K562 (cell line): ENCODE data around the gene KRTAP19-8. TPM values are rescaled to one million over a fixed set of nuclear protein-coding genes. Genes with fewer than 3 reads are reported as not detected.

ENCODE experiments used
- ATAC-seq: fragments of 200-7000 bp; cut with Tn5 transposase; 3 replicates; pipeline ENCODE4 v1.9.1; 2020; ENCODE audit warnings: moderate library complexity
- BruUV-seq: library from RNA; stranded (reverse); fragments of 400-500 nt; replicated peaks from 2 replicates; lab custom pipeline; 2021; lab: Mats Ljungman, UMichigan
- CTCF ChIA-PET: fragments of 300-600 bp; formaldehyde crosslinking; extraction: SDS; loops from one replicate; lab custom pipeline; 2021; ENCODE audit warnings: low intra/inter-chr PET ratio; lab: Yijun Ruan, JAX
- POLR2A ChIA-PET: fragments of 300-600, 350-650 bp; sonication (Branson Sonifier 250); formaldehyde crosslinking; extraction: SDS; loops from one replicate; lab custom pipeline; 2021; ENCODE audit warnings: antibody characterized with exemption, inconsistent platforms; lab: Yijun Ruan, JAX
- DNase-seq, 4 experiments: peaks; one replicate each; pipeline versions ENCODE4 v3.0.0 to v3.0.0-alpha.2; 2011 to 2018; ENCODE audit warnings: low spot score in 3 of 4, mixed read lengths in 3 of 4; ENCODE audit errors: extremely low read depth in 1 of 4
- FAIRE-seq: peaks from 2 replicates; lab custom pipeline; 2011; peaks lifted over from hg19 to GRCh38; lab: Jason Lieb, UNC
- H2AFZ ChIP-seq: 2 replicates; pipeline ENCODE4 v1.6.0; 2011; ENCODE audit warnings: low read depth, low read length, control low read depth, inconsistent platforms
- H3K27ac ChIP-seq: fragments of 200-600 bp; 3 replicates; pipeline ENCODE4 v1.8.0; 2011; ENCODE audit warnings: low read depth, mild to moderate bottlenecking, control low read depth, inconsistent platforms, low read length, moderate library complexity, mixed read lengths; ENCODE audit errors: extremely low read depth
- H3K27me3 ChIP-seq, 2 experiments: fragments of 300-600 bp in 1 of 2; 2 replicates in 1 of 2; 3 replicates in 1 of 2; pipeline versions ENCODE4 v1.6.0 to v1.8.0; 2011; ENCODE audit warnings: inconsistent platforms in 2 of 2, low read length in 2 of 2, mild to moderate bottlenecking in 1 of 2, mixed read lengths in 1 of 2, moderate library complexity in 1 of 2; ENCODE audit not compliant: control insufficient read depth in 2 of 2, insufficient read depth in 2 of 2
- H3K36me3 ChIP-seq: fragments of 300-600 bp; 3 replicates; pipeline ENCODE4 v1.8.0; 2011; ENCODE audit warnings: mild to moderate bottlenecking, low read length, inconsistent platforms; ENCODE audit not compliant: control insufficient read depth, insufficient read depth
- H3K4me1 ChIP-seq, 2 experiments: fragments of 200-600 bp in 1 of 2; replicated peaks in 1 of 2; 2 replicates in 1 of 2; 3 replicates in 1 of 2; pipeline versions ENCODE4 v1.5.1 to v1.8.0; 2011; ENCODE audit warnings: inconsistent platforms in 2 of 2, low read length in 2 of 2, mild to moderate bottlenecking in 1 of 2, mixed read lengths in 1 of 2, moderate library complexity in 1 of 2; ENCODE audit not compliant: control insufficient read depth in 2 of 2, insufficient read depth in 2 of 2
- H3K4me2 ChIP-seq: 2 replicates; pipeline ENCODE4 v1.6.1; 2011; ENCODE audit warnings: low read length, control low read depth, inconsistent platforms, mixed read lengths; ENCODE audit not compliant: insufficient read depth
- H3K4me3 ChIP-seq: fragments of 200-600 bp; sonication (generic), shearing (Covaris generic); 2 replicates; pipeline ENCODE4 v1.5.1; 2016; ENCODE audit warnings: control low read depth, inconsistent platforms
- H3K79me2 ChIP-seq: fragments of 200-600 bp; 3 replicates; pipeline ENCODE4 v1.8.0; 2011; ENCODE audit warnings: low read length, inconsistent platforms; ENCODE audit not compliant: control insufficient read depth, insufficient read depth
- H3K9ac ChIP-seq, 2 experiments: 2 replicates each; pipeline versions ENCODE4 v1.6.0 to v1.6.1; 2011; ENCODE audit warnings: low read depth in 2 of 2, low read length in 2 of 2, control low read depth in 1 of 2, inconsistent platforms in 1 of 2, mild to moderate bottlenecking in 1 of 2, mixed read lengths in 1 of 2; ENCODE audit not compliant: insufficient read depth in 1 of 2
- H3K9me1 ChIP-seq: one replicate; pipeline ENCODE4 v1.6.0; 2011; ENCODE audit warnings: inconsistent platforms, mild to moderate bottlenecking, low read length, moderate library complexity; ENCODE audit not compliant: control insufficient read depth, insufficient read depth
- H3K9me3 ChIP-seq: replicated peaks from 2 replicates; pipeline ENCODE4 v1.5.1; 2011; ENCODE audit warnings: low read depth, low read length, inconsistent platforms; ENCODE audit not compliant: control insufficient read depth, insufficient read depth
- H4K20me1 ChIP-seq: replicated peaks from 2 replicates; pipeline ENCODE4 v1.6.1; 2011; ENCODE audit warnings: low read length, inconsistent platforms, mixed read lengths; ENCODE audit not compliant: control insufficient read depth, insufficient read depth
- C11orf30 ChIP-seq: fragments of 450-650 bp; IDR thresholded peaks from 2 replicates; pipeline ENCODE4 v1.6.1; 2016; ENCODE audit warnings: low read depth, mild to moderate bottlenecking
- CEBPG ChIP-seq, 3 experiments: fragments of 200-800 bp in 1 of 3; sonication (Bioruptor generic) in 1 of 3; sonication (generic) in 1 of 3; formaldehyde crosslinking in 1 of 3; IDR thresholded peaks in 2 of 3; conservative IDR thresholded peaks in 1 of 3; 2 replicates each; pipeline versions ENCODE4 v1.6.1 to v1.8.0; 2016 to 2022; ENCODE audit warnings: missing compliant biosample characterization in 2 of 3, missing genetic modification characterization in 2 of 3, mild to moderate bottlenecking in 1 of 3, missing genetic modification reagents in 1 of 3
- CHD4 ChIP-seq: fragments of 200-600 bp; sonication (generic); IDR thresholded peaks from 3 replicates; pipeline ENCODE4 v1.6.1; 2012; ENCODE audit warnings: low read depth, mild to moderate bottlenecking, mixed read lengths, low read length, inconsistent platforms; ENCODE audit not compliant: insufficient read depth, insufficient replicate concordance, poor library complexity, severe bottlenecking
- ETV6 ChIP-seq, 3 experiments: fragments of 150-350 bp in 1 of 3; sonication (generic) in 1 of 3; formaldehyde crosslinking in 1 of 3; IDR thresholded peaks; 2 replicates each; pipeline versions ENCODE4 v1.6.1 to v1.8.0; 2014 to 2022; ENCODE audit warnings: borderline replicate concordance in 2 of 3, low read depth in 2 of 3, antibody characterized with exemption in 1 of 3, low read length in 1 of 3, mild to moderate bottlenecking in 1 of 3, missing genetic modification reagents in 1 of 3
- GTF2E2 ChIP-seq: fragments of 200-800 bp; sonication (Bioruptor generic); IDR thresholded peaks from 2 replicates; pipeline ENCODE4 v1.6.1; 2016; ENCODE audit warnings: missing genetic modification characterization, missing compliant biosample characterization
- KLF6 ChIP-seq: fragments of 250-450 bp; sonication (Bioruptor Pico); IDR thresholded peaks from 2 replicates; pipeline ENCODE4 v1.4.0; 2020; ENCODE audit warnings: mild to moderate bottlenecking, moderate library complexity, borderline replicate concordance
- MAFG ChIP-seq: fragments of 450-650 bp; conservative IDR thresholded peaks from 2 replicates; pipeline ENCODE4 v1.6.1; 2016; ENCODE audit warnings: missing genetic modification characterization, missing compliant biosample characterization
- MTF1 ChIP-seq: fragments of 250-450 bp; sonication (Bioruptor Pico); IDR thresholded peaks from 2 replicates; pipeline ENCODE4 v1.9.0; 2021; ENCODE audit warnings: moderate library complexity, mild to moderate bottlenecking, inconsistent platforms, borderline replicate concordance
- PTRF ChIP-seq: fragments of 450-650 bp; IDR thresholded peaks from 2 replicates; pipeline ENCODE4 v1.6.1; 2016; ENCODE audit warnings: mild to moderate bottlenecking, missing genetic modification characterization, missing compliant biosample characterization
- SMAD3 ChIP-seq: fragments of 450-650 bp; formaldehyde crosslinking; conservative IDR thresholded peaks from 2 replicates; pipeline ENCODE4 v1.4.0; 2020; ENCODE audit warnings: mild to moderate bottlenecking
- SMARCA5 ChIP-seq: fragments of 450-650 bp; IDR thresholded peaks from 2 replicates; pipeline ENCODE4 v1.6.1; 2016
- SMARCE1 ChIP-seq: fragments of 450-650 bp; IDR thresholded peaks from 2 replicates; pipeline ENCODE4 v1.7.1; 2016; ENCODE audit warnings: mild to moderate bottlenecking
- ZNF121 ChIP-seq: sonication (generic); formaldehyde crosslinking; conservative IDR thresholded peaks from 2 replicates; pipeline ENCODE4 v1.8.0; 2022; ENCODE audit warnings: missing genetic modification reagents
- ZNF668 ChIP-seq: fragments of 250-450 bp; sonication (Bioruptor Pico); IDR thresholded peaks from 2 replicates; pipeline ENCODE4 v1.8.0; 2022; ENCODE audit warnings: mild to moderate bottlenecking, inconsistent platforms
- ZSCAN29 ChIP-seq: fragments of 450-650 bp; IDR thresholded peaks from 2 replicates; pipeline ENCODE4 v1.6.1; 2017
- WGBS: fragments of 100-300 bp; shearing (Covaris generic); methylation state at CpG from one replicate; pipeline ENCODE4 v1.1.6; 2016; ENCODE audit warnings: low coverage, mixed read lengths; ENCODE audit not compliant: insufficient coverage; ENCODE audit errors: missing lambda C conversion rate; 5-methylcytosine and 5-hydroxymethylcytosine counted together
- in situ Hi-C: fragments of 300-500 bp; cut with MboI; formaldehyde crosslinking; loops from 4 replicates; pipeline ENCODE4 v1.15.0; 2018; ENCODE audit warnings: inconsistent platforms, mixed read lengths
- intact Hi-C: fragments of 100-400 bp; cut with micrococcal nuclease; formaldehyde crosslinking; loops from 2 replicates; pipeline ENCODE4 v1.14.2; 2022
- polyA plus RNA-seq, 8 experiments: library from polyadenylated mRNA; depleted of rRNA in 4 of 8; stranded (reverse) in 5 of 8; unstranded in 3 of 8; fragments of >200 nt; fragmentation: Nextera tagmentation in 2 of 8; fragmentation: Illumina TruSeq in 1 of 8; extraction: Ambion mirVana in 2 of 8; extraction: Trizol in 1 of 8; gene quantifications; 2 replicates each; pipeline versions ENCODE4 v1.2.1 to v1.2.3, GENCODE V29; 2011 to 2014; ENCODE audit warnings: inconsistent platforms in 1 of 8, missing spikeins in 1 of 8
- total RNA-seq, 7 experiments: library from RNA; depleted of rRNA in 6 of 7; stranded (reverse); fragments of >200 nt in 6 of 7; fragmentation: Illumina TruSeq in 2 of 7; extraction: Trizol in 2 of 7; gene quantifications; 2 replicates each; pipeline versions ENCODE4 v1.2.1 to v1.2.3, GENCODE V29; 2011 to 2021; ENCODE audit warnings: low replicate concordance in 1 of 7
- TF ChIP-seq, protein P1 (sequence below): sonication (generic); formaldehyde crosslinking; IDR thresholded peaks from 2 replicates; pipeline ENCODE4 v1.8.0; 2022; ENCODE audit warnings: mild to moderate bottlenecking, missing genetic modification reagents
- TF ChIP-seq, protein P2 (sequence below): fragments of 250-450 bp; sonication (Bioruptor Pico); IDR thresholded peaks from 2 replicates; pipeline ENCODE4 v1.5.0; 2021
- TF ChIP-seq, protein P3 (sequence below): sonication (generic); formaldehyde crosslinking; IDR thresholded peaks from 2 replicates; pipeline ENCODE4 v1.8.1; 2023; ENCODE audit warnings: mild to moderate bottlenecking, missing genetic modification reagents, moderate library complexity

Gene KRTAP19-8
- total and polyA plus RNA-seq, 9 of the 15 experiments (the other 6 are each of a cell fraction or from before 2014, with no cell fraction given), result not detected

DNA sequence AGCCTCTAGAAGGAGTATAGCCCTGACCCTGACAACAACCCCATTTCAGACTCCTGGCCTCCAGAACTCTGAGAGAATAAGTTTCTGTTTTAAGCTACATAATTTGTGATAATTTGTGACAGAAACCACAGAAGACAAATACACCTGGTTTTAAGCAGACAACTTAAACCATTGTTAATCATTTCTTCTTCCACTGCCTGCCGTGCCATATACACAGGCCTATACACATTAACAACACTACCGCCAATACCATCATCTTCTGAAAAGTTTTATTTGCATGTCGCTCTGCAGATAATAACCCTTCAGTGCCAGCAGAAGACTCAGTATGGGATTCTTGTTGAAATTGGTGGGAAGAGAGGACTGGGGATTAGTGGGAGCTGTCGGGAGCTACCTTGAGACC, 39.9 kb upstream of the KRTAP19-8 start:
- H3K4me2 ChIP-seq, result no peak overlapping the region
- ChIA-PET CTCF (no interaction called here), POLR2A (interaction anchor here (0.6 kb wide), 1 partner anchor 15 kb away, joined by 3 read pairs; no protein-coding TSS in a partner anchor)
- H3K9ac ChIP-seq, result no peak overlapping the region
- WGBS, result 0% methylated on average over 4 of the region's 4 CpGs
- no peak overlapping the region for H3K27ac ChIP-seq
- no peak for FAIRE-seq
- no peaks in the 10 kb centered on the region for H3K9me3 ChIP-seq
- BruUV-seq, result no TSS peak
- no peak for ATAC-seq
- intact Hi-C loops (no loop called here), in situ Hi-C loops (loop anchor here (25.0 kb wide), 1 partner anchor 1966 kb away; no protein-coding TSS in a partner anchor)
- no peaks in the 10 kb centered on the region for H4K20me1 ChIP-seq
- no peaks in the 10 kb centered on the region for H3K36me3 ChIP-seq
- H3K27me3 ChIP-seq, result no peaks in the 10 kb centered on the region
- H3K79me2 ChIP-seq, result no peaks in the 10 kb centered on the region
- H2AFZ ChIP-seq, result no peak overlapping the region
- no peak overlapping the region for H3K4me3 ChIP-seq
- DNase-seq, result no peak
- no peaks in the 10 kb centered on the region for H3K4me1 ChIP-seq
- no peak for TF ChIP-seq SMARCE1
- TF ChIP-seq, protein P1, sequence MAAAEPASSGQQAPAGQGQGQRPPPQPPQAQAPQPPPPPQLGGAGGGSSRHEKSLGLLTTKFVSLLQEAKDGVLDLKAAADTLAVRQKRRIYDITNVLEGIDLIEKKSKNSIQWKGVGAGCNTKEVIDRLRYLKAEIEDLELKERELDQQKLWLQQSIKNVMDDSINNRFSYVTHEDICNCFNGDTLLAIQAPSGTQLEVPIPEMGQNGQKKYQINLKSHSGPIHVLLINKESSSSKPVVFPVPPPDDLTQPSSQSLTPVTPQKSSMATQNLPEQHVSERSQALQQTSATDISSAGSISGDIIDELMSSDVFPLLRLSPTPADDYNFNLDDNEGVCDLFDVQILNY (CRISPR knock-in tag), result no peak
- no peak for TF ChIP-seq SMAD3 (CRISPR knock-in tag)
- TF ChIP-seq KLF6 (CRISPR knock-in tag), result no peak
- TF ChIP-seq ETV6 (IDR thresholded peaks at IDR 0.05; ENCODE audit: borderline replicate concordance in 1 of 2, low read depth in 2 of 2, low read length in 1 of 2), result no peak
- no peak for TF ChIP-seq ETV6 (CRISPR knock-in tag; IDR thresholded peaks at IDR 0.05; ENCODE audit: borderline replicate concordance)
- no peak for TF ChIP-seq PTRF (tag)
- TF ChIP-seq, protein P2, sequence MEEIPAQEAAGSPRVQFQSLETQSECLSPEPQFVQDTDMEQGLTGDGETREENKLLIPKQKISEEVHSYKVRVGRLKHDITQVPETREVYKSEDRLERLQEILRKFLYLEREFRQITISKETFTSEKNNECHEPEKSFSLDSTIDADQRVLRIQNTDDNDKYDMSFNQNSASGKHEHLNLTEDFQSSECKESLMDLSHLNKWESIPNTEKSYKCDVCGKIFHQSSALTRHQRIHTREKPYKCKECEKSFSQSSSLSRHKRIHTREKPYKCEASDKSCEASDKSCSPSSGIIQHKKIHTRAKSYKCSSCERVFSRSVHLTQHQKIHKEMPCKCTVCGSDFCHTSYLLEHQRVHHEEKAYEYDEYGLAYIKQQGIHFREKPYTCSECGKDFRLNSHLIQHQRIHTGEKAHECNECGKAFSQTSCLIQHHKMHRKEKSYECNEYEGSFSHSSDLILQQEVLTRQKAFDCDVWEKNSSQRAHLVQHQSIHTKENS, result no peak
- no peak for TF ChIP-seq ZNF668 (CRISPR knock-in tag)
- TF ChIP-seq GTF2E2 (tag), result no peak
- no peak for TF ChIP-seq MAFG
- TF ChIP-seq MTF1 (CRISPR knock-in tag), result no peak
- TF ChIP-seq C11orf30, result no peak
- TF ChIP-seq SMARCA5, result no peak
- TF ChIP-seq CHD4, result no peak
- no peak for TF ChIP-seq CEBPG (CRISPR knock-in tag; IDR thresholded peaks at IDR 0.05)
- no peak for TF ChIP-seq CEBPG (tag; conservative IDR thresholded peaks at IDR 0.05 in 1 of 2, IDR thresholded peaks at IDR 0.05 in 1 of 2)
- TF ChIP-seq, protein P3, sequence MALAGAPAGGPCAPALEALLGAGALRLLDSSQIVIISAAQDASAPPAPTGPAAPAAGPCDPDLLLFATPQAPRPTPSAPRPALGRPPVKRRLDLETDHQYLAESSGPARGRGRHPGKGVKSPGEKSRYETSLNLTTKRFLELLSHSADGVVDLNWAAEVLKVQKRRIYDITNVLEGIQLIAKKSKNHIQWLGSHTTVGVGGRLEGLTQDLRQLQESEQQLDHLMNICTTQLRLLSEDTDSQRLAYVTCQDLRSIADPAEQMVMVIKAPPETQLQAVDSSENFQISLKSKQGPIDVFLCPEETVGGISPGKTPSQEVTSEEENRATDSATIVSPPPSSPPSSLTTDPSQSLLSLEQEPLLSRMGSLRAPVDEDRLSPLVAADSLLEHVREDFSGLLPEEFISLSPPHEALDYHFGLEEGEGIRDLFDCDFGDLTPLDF (CRISPR knock-in tag), result no peak
- no peak for TF ChIP-seq ZSCAN29
- no peak for TF ChIP-seq ZNF121
- H3K9me1 ChIP-seq, result no peaks in the 10 kb centered on the region
